K562 (cell line): Measurements from ENCODE around the gene AJUBA. TPM values are rescaled to one million over a fixed set of nuclear protein-coding genes. Genes with fewer than 3 reads are reported as not detected.
"Not testable (repeated sequence)": the region's sequence is repeated elsewhere in the genome, so short reads cannot be mapped to it uniquely, and the experiment has no call there.

Experiments used
- ATAC-seq: fragments of 200-7000 bp; cut with Tn5 transposase; 3 replicates; pipeline ENCODE4 v1.9.1; 2020; ENCODE audit warnings: moderate library complexity
- BruUV-seq: library from RNA; stranded (reverse); fragments of 400-500 nt; replicated peaks from 2 replicates; lab custom pipeline; 2021; lab: Mats Ljungman, UMichigan
- CTCF ChIA-PET: fragments of 300-600 bp; formaldehyde crosslinking; extraction: SDS; loops from one replicate; lab custom pipeline; 2021; ENCODE audit warnings: low intra/inter-chr PET ratio; lab: Yijun Ruan, JAX
- POLR2A ChIA-PET: fragments of 300-600, 350-650 bp; sonication (Branson Sonifier 250); formaldehyde crosslinking; extraction: SDS; loops from one replicate; lab custom pipeline; 2021; ENCODE audit warnings: antibody characterized with exemption, inconsistent platforms; lab: Yijun Ruan, JAX
- DNase-seq, 4 experiments: peaks; one replicate each; pipeline versions ENCODE4 v3.0.0 to v3.0.0-alpha.2; 2011 to 2018; ENCODE audit warnings: low spot score in 3 of 4, mixed read lengths in 3 of 4; ENCODE audit errors: extremely low read depth in 1 of 4
- FAIRE-seq: peaks from 2 replicates; lab custom pipeline; 2011; peaks lifted over from hg19 to GRCh38; lab: Jason Lieb, UNC
- H2AFZ ChIP-seq: 2 replicates; pipeline ENCODE4 v1.6.0; 2011; ENCODE audit warnings: low read depth, low read length, control low read depth, inconsistent platforms
- H3K27ac ChIP-seq: fragments of 200-600 bp; 3 replicates; pipeline ENCODE4 v1.8.0; 2011; ENCODE audit warnings: low read depth, mild to moderate bottlenecking, control low read depth, inconsistent platforms, low read length, moderate library complexity, mixed read lengths; ENCODE audit errors: extremely low read depth
- H3K27me3 ChIP-seq, 2 experiments: fragments of 300-600 bp in 1 of 2; 2 replicates in 1 of 2; 3 replicates in 1 of 2; pipeline versions ENCODE4 v1.6.0 to v1.8.0; 2011; ENCODE audit warnings: inconsistent platforms in 2 of 2, low read length in 2 of 2, mild to moderate bottlenecking in 1 of 2, mixed read lengths in 1 of 2, moderate library complexity in 1 of 2; ENCODE audit not compliant: control insufficient read depth in 2 of 2, insufficient read depth in 2 of 2
- H3K36me3 ChIP-seq: fragments of 300-600 bp; 3 replicates; pipeline ENCODE4 v1.8.0; 2011; ENCODE audit warnings: mild to moderate bottlenecking, low read length, inconsistent platforms; ENCODE audit not compliant: control insufficient read depth, insufficient read depth
- H3K4me1 ChIP-seq, 2 experiments: fragments of 200-600 bp in 1 of 2; replicated peaks in 1 of 2; 2 replicates in 1 of 2; 3 replicates in 1 of 2; pipeline versions ENCODE4 v1.5.1 to v1.8.0; 2011; ENCODE audit warnings: inconsistent platforms in 2 of 2, low read length in 2 of 2, mild to moderate bottlenecking in 1 of 2, mixed read lengths in 1 of 2, moderate library complexity in 1 of 2; ENCODE audit not compliant: control insufficient read depth in 2 of 2, insufficient read depth in 2 of 2
- H3K4me2 ChIP-seq: 2 replicates; pipeline ENCODE4 v1.6.1; 2011; ENCODE audit warnings: low read length, control low read depth, inconsistent platforms, mixed read lengths; ENCODE audit not compliant: insufficient read depth
- H3K4me3 ChIP-seq: fragments of 200-600 bp; sonication (generic), shearing (Covaris generic); 2 replicates; pipeline ENCODE4 v1.5.1; 2016; ENCODE audit warnings: control low read depth, inconsistent platforms
- H3K79me2 ChIP-seq: fragments of 200-600 bp; 3 replicates; pipeline ENCODE4 v1.8.0; 2011; ENCODE audit warnings: low read length, inconsistent platforms; ENCODE audit not compliant: control insufficient read depth, insufficient read depth
- H3K9ac ChIP-seq, 2 experiments: 2 replicates each; pipeline versions ENCODE4 v1.6.0 to v1.6.1; 2011; ENCODE audit warnings: low read depth in 2 of 2, low read length in 2 of 2, control low read depth in 1 of 2, inconsistent platforms in 1 of 2, mild to moderate bottlenecking in 1 of 2, mixed read lengths in 1 of 2; ENCODE audit not compliant: insufficient read depth in 1 of 2
- H3K9me1 ChIP-seq: one replicate; pipeline ENCODE4 v1.6.0; 2011; ENCODE audit warnings: inconsistent platforms, mild to moderate bottlenecking, low read length, moderate library complexity; ENCODE audit not compliant: control insufficient read depth, insufficient read depth
- H3K9me3 ChIP-seq: replicated peaks from 2 replicates; pipeline ENCODE4 v1.5.1; 2011; ENCODE audit warnings: low read depth, low read length, inconsistent platforms; ENCODE audit not compliant: control insufficient read depth, insufficient read depth
- H4K20me1 ChIP-seq: replicated peaks from 2 replicates; pipeline ENCODE4 v1.6.1; 2011; ENCODE audit warnings: low read length, inconsistent platforms, mixed read lengths; ENCODE audit not compliant: control insufficient read depth, insufficient read depth
- ATF3 ChIP-seq, 2 experiments: fragments of 450-650 bp in 1 of 2; sonication (generic) in 1 of 2; formaldehyde crosslinking in 1 of 2; IDR thresholded peaks in 1 of 2; conservative IDR thresholded peaks in 1 of 2; 2 replicates each; pipeline versions ENCODE4 v1.6.1 to v1.8.1; 2016 to 2023; ENCODE audit warnings: mild to moderate bottlenecking in 2 of 2, moderate library complexity in 2 of 2, inconsistent platforms in 1 of 2, missing genetic modification reagents in 1 of 2
- ATF7 ChIP-seq: fragments of 450-650 bp; IDR thresholded peaks from 2 replicates; pipeline ENCODE4 v1.7.1; 2014; ENCODE audit warnings: mild to moderate bottlenecking, moderate library complexity
- CEBPB ChIP-seq: fragments of 450-650 bp; IDR thresholded peaks from 2 replicates; pipeline ENCODE4 v1.6.1; 2016; ENCODE audit warnings: missing genetic modification characterization, missing compliant biosample characterization
- ESRRA ChIP-seq: fragments of 450-650 bp; IDR thresholded peaks from 2 replicates; pipeline ENCODE4 v1.6.1; 2014; ENCODE audit warnings: low read depth, mild to moderate bottlenecking, moderate library complexity, borderline replicate concordance
- JUN ChIP-seq, 2 experiments: sonication (generic) in 1 of 2; formaldehyde crosslinking in 1 of 2; IDR thresholded peaks; 2 replicates each; pipeline versions ENCODE4 v1.6.1 to v1.8.0; 2012 to 2022; ENCODE audit warnings: borderline replicate concordance in 2 of 2, mild to moderate bottlenecking in 2 of 2, improper control_type of control experiment in 1 of 2, low read depth in 1 of 2, low read length in 1 of 2, missing genetic modification reagents in 1 of 2
- JUND ChIP-seq, 2 experiments: IDR thresholded peaks; 2 replicates in 1 of 2; 3 replicates in 1 of 2; pipeline ENCODE4 v1.6.1; 2011; ENCODE audit warnings: borderline replicate concordance in 2 of 2, low read depth in 2 of 2, low read length in 2 of 2, improper control_type of control experiment in 1 of 2, missing biosample characterization in 1 of 2, missing genetic modification characterization in 1 of 2, missing genetic modification reagents in 1 of 2
- ZNF384 ChIP-seq: IDR thresholded peaks from 2 replicates; pipeline ENCODE4 v1.6.1; 2012; ENCODE audit warnings: low read depth, low read length, improper control_type of control experiment
- WGBS: fragments of 100-300 bp; shearing (Covaris generic); methylation state at CpG from one replicate; pipeline ENCODE4 v1.1.6; 2016; ENCODE audit warnings: low coverage, mixed read lengths; ENCODE audit not compliant: insufficient coverage; ENCODE audit errors: missing lambda C conversion rate; 5-methylcytosine and 5-hydroxymethylcytosine counted together
- in situ Hi-C: fragments of 300-500 bp; cut with MboI; formaldehyde crosslinking; loops from 4 replicates; pipeline ENCODE4 v1.15.0; 2018; ENCODE audit warnings: inconsistent platforms, mixed read lengths
- intact Hi-C: fragments of 100-400 bp; cut with micrococcal nuclease; formaldehyde crosslinking; loops from 2 replicates; pipeline ENCODE4 v1.14.2; 2022
- polyA plus RNA-seq, 8 experiments: library from polyadenylated mRNA; depleted of rRNA in 4 of 8; stranded (reverse) in 5 of 8; unstranded in 3 of 8; fragments of >200 nt; fragmentation: Nextera tagmentation in 2 of 8; fragmentation: Illumina TruSeq in 1 of 8; extraction: Ambion mirVana in 2 of 8; extraction: Trizol in 1 of 8; gene quantifications; 2 replicates each; pipeline versions ENCODE4 v1.2.1 to v1.2.3, GENCODE V29; 2011 to 2014; ENCODE audit warnings: inconsistent platforms in 1 of 8, missing spikeins in 1 of 8
- total RNA-seq, 7 experiments: library from RNA; depleted of rRNA in 6 of 7; stranded (reverse); fragments of >200 nt in 6 of 7; fragmentation: Illumina TruSeq in 2 of 7; extraction: Trizol in 2 of 7; gene quantifications; 2 replicates each; pipeline versions ENCODE4 v1.2.1 to v1.2.3, GENCODE V29; 2011 to 2021; ENCODE audit warnings: low replicate concordance in 1 of 7

Gene AJUBA
- total and polyA plus RNA-seq, 9 of the 15 experiments (the other 6 are each of a cell fraction or from before 2014, with no cell fraction given): 0.73 to 4.7 (median 2.8) TPM

DNA sequence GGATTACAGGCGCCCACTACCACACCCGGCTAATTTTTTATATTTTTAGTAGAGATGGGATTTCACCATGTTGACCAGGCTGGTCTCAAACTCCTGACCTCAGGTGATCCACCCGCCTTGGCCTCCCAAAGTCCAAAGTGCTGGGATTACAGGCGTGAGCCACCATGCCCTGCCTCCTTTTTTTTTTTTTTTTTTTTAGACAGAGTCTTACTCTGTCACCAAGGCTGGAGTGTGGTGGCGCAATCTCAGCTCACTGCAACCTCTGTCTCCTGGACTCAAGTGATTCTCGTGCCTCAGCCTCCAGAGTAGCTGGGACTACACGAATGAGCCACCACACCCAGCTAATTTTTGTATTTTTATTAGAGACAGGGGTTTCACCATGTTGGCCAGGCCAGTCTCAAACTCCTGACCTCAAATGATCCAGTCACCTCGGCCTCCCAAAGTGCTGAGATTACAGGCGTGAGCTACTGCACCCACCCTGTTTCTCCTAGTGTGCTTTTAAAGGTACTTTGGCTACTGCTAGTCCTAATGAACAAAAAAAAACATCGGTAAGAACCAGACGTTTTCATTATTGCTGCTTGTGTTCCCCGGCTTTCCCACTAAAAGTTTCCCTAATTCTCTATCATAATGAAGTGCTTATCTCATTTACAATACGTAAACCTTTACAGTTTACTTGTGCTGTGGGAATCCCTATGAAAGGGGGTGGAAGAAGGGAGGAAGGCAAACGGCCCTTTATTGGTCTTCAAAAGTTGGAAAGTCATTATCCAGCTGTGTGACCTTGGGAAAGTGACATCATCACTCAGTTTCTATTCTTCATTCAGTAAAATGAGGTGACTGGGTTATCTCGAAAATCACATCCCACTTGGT lies 16.2 kb downstream of the AJUBA start:
- H3K4me1 ChIP-seq; CTCF ChIA-PET; H3K79me2 ChIP-seq; H3K4me2 ChIP-seq; H3K27ac ChIP-seq; POLR2A ChIA-PET; ATAC-seq; H4K20me1 ChIP-seq; H3K36me3 ChIP-seq; BruUV-seq; DNase-seq; H3K9me3 ChIP-seq; H3K9me1 ChIP-seq; intact Hi-C loops; in situ Hi-C loops; H3K4me3 ChIP-seq; H2AFZ ChIP-seq; H3K27me3 ChIP-seq; TF ChIP-seq JUN (CRISPR knock-in tag; IDR thresholded peaks at IDR 0.05; ENCODE audit: borderline replicate concordance); ATF3 (CRISPR knock-in tag; conservative IDR thresholded peaks at IDR 0.05): not testable (repeated sequence)
- peak; percentile 73 for FAIRE-seq
- 14% methylated on average over 10 of the region's 15 CpGs for WGBS
- peak; percentile 74 for TF ChIP-seq ATF7
- 0 out of 2 replicates have a peak, but pooled peaks have one; percentile 51 for TF ChIP-seq JUN (IDR thresholded peaks at IDR 0.05; ENCODE audit: borderline replicate concordance, low read depth, low read length)
- peak; percentile 94 for TF ChIP-seq ESRRA
- peak; percentile 56; the same call in 1 of the 2 replicates for TF ChIP-seq JUND (IDR thresholded peaks at IDR 0.05; ENCODE audit: borderline replicate concordance, low read depth, low read length)
- peak; percentile 70 for TF ChIP-seq JUND (tag; IDR thresholded peaks at IDR 0.05; ENCODE audit: borderline replicate concordance, low read depth, low read length)
- peak; percentile 71 for TF ChIP-seq CEBPB (tag)
- TF ChIP-seq ZNF384: peak; percentile 52; the same call in 1 of the 2 replicates
- TF ChIP-seq ATF3 (IDR thresholded peaks at IDR 0.05): peak; percentile 91
- peak overlapping the region in 1 of 2 experiments; percentile 7; a peak in 1 of 4 replicates for H3K9ac ChIP-seq
